ENCODE results near the gene KRTAP23-1. TPM values are rescaled to one million over a fixed set of nuclear protein-coding genes. Genes with fewer than 3 reads are reported as not detected.

KRTAP23-1 gene
- total RNA-seq, 1 experiment from 2014 or later = not detected

DNA sequence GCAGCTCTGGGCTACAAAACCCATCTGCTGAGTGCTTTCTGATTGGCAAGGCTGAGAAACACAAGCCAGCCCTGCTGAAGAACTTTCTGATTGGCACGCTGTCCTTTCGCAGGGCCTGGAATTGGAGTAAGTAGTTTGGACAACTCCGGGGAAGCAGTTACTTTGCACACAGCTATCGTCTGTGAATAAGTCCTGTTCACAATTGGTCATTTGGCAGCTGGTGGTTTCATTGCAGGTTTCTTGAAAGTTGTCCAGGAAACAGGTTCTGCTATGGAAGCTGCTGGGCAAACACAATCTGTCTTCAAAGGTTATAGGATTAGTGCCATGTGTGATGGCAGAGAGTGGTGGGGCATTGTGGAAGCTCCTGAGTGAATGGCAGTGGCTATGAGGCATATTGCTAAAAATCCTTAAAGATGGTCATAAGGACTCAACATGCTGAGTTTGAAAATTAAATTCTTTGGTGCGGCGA, 11.1 kb downstream of the KRTAP23-1 start, which contains the start of gene KRTAP27-1:
KRTAP27-1 (minus strand) TSS at position 419 of the 469 bp plus-strand sequence; CDS start at position 393, 26 bp downstream.
- DNase-seq (ENCODE audit: low spot score) (no peak), ATAC-seq (no peak)
- no peak within 1 kb of the TSS for H3K27ac Mint-ChIP-seq
- H3K36me3 Mint-ChIP-seq = no peaks in the 10 kb centered on the region
- no peak within 1 kb of the TSS for H3K4me3 Mint-ChIP-seq
- no peaks in the 10 kb centered on the region for H3K4me1 Mint-ChIP-seq
- POLR2A ChIA-PET = no interaction called here
- CTCF ChIA-PET = no interaction called here
- H3K9me3 Mint-ChIP-seq = no peaks in the 10 kb centered on the region
- no peaks in the 10 kb centered on the region for H3K27me3 Mint-ChIP-seq (ENCODE audit: low read depth)
- TF ChIP-seq MXD4 (CRISPR knock-in tag; IDR thresholded peaks at IDR 0.05; ENCODE audit: borderline replicate concordance) (no peak), ZNF219 (CRISPR knock-in tag; IDR thresholded peaks at IDR 0.05; ENCODE audit: borderline replicate concordance) (no peak), GRHL2 (CRISPR knock-in tag; IDR thresholded peaks at IDR 0.05; ENCODE audit: insufficient replicate concordance, severe bottlenecking) (no peak), RORB (CRISPR knock-in tag; IDR thresholded peaks at IDR 0.05) (no peak), JAZF1 (CRISPR knock-in tag; IDR thresholded peaks at IDR 0.05) (no peak), NR1H2 (CRISPR knock-in tag; IDR thresholded peaks at IDR 0.05) (no peak)
- TF ChIP-seq, protein P1, sequence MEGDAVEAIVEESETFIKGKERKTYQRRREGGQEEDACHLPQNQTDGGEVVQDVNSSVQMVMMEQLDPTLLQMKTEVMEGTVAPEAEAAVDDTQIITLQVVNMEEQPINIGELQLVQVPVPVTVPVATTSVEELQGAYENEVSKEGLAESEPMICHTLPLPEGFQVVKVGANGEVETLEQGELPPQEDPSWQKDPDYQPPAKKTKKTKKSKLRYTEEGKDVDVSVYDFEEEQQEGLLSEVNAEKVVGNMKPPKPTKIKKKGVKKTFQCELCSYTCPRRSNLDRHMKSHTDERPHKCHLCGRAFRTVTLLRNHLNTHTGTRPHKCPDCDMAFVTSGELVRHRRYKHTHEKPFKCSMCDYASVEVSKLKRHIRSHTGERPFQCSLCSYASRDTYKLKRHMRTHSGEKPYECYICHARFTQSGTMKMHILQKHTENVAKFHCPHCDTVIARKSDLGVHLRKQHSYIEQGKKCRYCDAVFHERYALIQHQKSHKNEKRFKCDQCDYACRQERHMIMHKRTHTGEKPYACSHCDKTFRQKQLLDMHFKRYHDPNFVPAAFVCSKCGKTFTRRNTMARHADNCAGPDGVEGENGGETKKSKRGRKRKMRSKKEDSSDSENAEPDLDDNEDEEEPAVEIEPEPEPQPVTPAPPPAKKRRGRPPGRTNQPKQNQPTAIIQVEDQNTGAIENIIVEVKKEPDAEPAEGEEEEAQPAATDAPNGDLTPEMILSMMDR (IDR thresholded peaks at IDR 0.05) = no peak
- TF ChIP-seq, protein P2, sequence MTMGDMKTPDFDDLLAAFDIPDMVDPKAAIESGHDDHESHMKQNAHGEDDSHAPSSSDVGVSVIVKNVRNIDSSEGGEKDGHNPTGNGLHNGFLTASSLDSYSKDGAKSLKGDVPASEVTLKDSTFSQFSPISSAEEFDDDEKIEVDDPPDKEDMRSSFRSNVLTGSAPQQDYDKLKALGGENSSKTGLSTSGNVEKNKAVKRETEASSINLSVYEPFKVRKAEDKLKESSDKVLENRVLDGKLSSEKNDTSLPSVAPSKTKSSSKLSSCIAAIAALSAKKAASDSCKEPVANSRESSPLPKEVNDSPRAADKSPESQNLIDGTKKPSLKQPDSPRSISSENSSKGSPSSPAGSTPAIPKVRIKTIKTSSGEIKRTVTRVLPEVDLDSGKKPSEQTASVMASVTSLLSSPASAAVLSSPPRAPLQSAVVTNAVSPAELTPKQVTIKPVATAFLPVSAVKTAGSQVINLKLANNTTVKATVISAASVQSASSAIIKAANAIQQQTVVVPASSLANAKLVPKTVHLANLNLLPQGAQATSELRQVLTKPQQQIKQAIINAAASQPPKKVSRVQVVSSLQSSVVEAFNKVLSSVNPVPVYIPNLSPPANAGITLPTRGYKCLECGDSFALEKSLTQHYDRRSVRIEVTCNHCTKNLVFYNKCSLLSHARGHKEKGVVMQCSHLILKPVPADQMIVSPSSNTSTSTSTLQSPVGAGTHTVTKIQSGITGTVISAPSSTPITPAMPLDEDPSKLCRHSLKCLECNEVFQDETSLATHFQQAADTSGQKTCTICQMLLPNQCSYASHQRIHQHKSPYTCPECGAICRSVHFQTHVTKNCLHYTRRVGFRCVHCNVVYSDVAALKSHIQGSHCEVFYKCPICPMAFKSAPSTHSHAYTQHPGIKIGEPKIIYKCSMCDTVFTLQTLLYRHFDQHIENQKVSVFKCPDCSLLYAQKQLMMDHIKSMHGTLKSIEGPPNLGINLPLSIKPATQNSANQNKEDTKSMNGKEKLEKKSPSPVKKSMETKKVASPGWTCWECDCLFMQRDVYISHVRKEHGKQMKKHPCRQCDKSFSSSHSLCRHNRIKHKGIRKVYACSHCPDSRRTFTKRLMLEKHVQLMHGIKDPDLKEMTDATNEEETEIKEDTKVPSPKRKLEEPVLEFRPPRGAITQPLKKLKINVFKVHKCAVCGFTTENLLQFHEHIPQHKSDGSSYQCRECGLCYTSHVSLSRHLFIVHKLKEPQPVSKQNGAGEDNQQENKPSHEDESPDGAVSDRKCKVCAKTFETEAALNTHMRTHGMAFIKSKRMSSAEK (CRISPR knock-in tag; IDR thresholded peaks at IDR 0.05; ENCODE audit: borderline replicate concordance) = no peak

DNA sequence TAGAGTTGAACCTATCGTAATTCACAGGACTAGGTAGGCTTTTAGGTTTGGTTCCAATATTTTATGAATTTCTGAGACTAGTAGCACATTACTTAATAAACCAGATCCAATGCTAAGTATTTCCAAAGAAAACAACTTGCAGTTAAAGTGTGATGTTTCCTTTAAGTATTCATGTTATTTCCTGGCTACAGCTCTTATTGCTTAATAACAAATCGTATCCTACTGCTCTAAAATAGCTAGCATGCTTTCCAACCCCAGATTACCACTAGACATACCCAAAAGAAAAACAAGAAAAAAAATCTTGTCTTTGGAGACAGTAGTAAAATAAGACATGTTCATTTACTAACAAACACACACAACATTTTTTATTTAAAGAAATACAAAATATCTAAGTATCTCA, 11.8 kb downstream of the KRTAP23-1 start:
- H3K9me3 Mint-ChIP-seq = no peaks in the 10 kb centered on the region
- CTCF ChIA-PET = no interaction called here
- no peaks in the 10 kb centered on the region for H3K36me3 Mint-ChIP-seq

More for the DNA sequence above, 11.8 kb downstream of the KRTAP23-1 start:
- POLR2A ChIA-PET = no interaction called here
- Mint-ChIP-seq H3K4me1 (no peaks in the 10 kb centered on the region), H3K27ac (no peak overlapping the region), H3K27me3 (ENCODE audit: low read depth) (no peaks in the 10 kb centered on the region), H3K4me3 (no peak overlapping the region)
- ATAC-seq = no peak
- TF ChIP-seq SP1 (CRISPR knock-in tag; conservative IDR thresholded peaks at IDR 0.05) (no peak), SMAD3 (CRISPR knock-in tag; IDR thresholded peaks at IDR 0.05; ENCODE audit: borderline replicate concordance) (no peak), RELA (CRISPR knock-in tag; IDR thresholded peaks at IDR 0.05; ENCODE audit: borderline replicate concordance) (no peak), ZNF416 (CRISPR knock-in tag; IDR thresholded peaks at IDR 0.05) (no peak)
- TF ChIP-seq, protein P3, sequence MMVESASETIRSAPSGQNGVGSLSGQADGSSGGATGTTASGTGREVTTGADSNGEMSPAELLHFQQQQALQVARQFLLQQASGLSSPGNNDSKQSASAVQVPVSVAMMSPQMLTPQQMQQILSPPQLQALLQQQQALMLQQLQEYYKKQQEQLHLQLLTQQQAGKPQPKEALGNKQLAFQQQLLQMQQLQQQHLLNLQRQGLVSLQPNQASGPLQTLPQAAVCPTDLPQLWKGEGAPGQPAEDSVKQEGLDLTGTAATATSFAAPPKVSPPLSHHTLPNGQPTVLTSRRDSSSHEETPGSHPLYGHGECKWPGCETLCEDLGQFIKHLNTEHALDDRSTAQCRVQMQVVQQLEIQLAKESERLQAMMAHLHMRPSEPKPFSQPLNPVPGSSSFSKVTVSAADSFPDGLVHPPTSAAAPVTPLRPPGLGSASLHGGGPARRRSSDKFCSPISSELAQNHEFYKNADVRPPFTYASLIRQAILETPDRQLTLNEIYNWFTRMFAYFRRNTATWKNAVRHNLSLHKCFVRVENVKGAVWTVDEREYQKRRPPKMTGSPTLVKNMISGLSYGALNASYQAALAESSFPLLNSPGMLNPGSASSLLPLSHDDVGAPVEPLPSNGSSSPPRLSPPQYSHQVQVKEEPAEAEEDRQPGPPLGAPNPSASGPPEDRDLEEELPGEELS (CRISPR knock-in tag; IDR thresholded peaks at IDR 0.05) = no peak
- TF ChIP-seq, protein P4, sequence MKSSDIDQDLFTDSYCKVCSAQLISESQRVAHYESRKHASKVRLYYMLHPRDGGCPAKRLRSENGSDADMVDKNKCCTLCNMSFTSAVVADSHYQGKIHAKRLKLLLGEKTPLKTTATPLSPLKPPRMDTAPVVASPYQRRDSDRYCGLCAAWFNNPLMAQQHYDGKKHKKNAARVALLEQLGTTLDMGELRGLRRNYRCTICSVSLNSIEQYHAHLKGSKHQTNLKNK (CRISPR knock-in tag; IDR thresholded peaks at IDR 0.05) = no peak
- TF ChIP-seq, protein P5, sequence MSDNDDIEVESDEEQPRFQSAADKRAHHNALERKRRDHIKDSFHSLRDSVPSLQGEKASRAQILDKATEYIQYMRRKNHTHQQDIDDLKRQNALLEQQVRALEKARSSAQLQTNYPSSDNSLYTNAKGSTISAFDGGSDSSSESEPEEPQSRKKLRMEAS (CRISPR knock-in tag; IDR thresholded peaks at IDR 0.05) = no peak
- TF ChIP-seq, protein P6, sequence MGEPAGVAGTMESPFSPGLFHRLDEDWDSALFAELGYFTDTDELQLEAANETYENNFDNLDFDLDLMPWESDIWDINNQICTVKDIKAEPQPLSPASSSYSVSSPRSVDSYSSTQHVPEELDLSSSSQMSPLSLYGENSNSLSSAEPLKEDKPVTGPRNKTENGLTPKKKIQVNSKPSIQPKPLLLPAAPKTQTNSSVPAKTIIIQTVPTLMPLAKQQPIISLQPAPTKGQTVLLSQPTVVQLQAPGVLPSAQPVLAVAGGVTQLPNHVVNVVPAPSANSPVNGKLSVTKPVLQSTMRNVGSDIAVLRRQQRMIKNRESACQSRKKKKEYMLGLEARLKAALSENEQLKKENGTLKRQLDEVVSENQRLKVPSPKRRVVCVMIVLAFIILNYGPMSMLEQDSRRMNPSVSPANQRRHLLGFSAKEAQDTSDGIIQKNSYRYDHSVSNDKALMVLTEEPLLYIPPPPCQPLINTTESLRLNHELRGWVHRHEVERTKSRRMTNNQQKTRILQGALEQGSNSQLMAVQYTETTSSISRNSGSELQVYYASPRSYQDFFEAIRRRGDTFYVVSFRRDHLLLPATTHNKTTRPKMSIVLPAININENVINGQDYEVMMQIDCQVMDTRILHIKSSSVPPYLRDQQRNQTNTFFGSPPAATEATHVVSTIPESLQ (CRISPR knock-in tag; IDR thresholded peaks at IDR 0.05) = no peak
- TF ChIP-seq, protein P7, sequence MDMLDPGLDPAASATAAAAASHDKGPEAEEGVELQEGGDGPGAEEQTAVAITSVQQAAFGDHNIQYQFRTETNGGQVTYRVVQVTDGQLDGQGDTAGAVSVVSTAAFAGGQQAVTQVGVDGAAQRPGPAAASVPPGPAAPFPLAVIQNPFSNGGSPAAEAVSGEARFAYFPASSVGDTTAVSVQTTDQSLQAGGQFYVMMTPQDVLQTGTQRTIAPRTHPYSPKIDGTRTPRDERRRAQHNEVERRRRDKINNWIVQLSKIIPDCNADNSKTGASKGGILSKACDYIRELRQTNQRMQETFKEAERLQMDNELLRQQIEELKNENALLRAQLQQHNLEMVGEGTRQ (CRISPR knock-in tag; IDR thresholded peaks at IDR 0.05) = no peak
- no peak for DNase-seq (ENCODE audit: low spot score)
